Activated naive CD8-positive, alpha-beta T cell treated with anti-CD3 and anti-CD28 coated beads, Interleukin-2, amount 50 U/mL, for 24 hours (primary cell): Measurements from ENCODE around the gene SORCS1.

ENCODE experiments used
- ATAC-seq: fragments of 150-1000 bp; cut with Tn5 transposase; one replicate; pipeline ENCODE4 v1.10.0; 2021
- DNase-seq: peaks from one replicate; pipeline ENCODE4 v3.0.0; 2021
- H3K27ac Mint-ChIP-seq: one replicate; pipeline ENCODE4 v1.8.0; 2021; ENCODE audit warnings: mild to moderate bottlenecking, mixed read lengths
- H3K27me3 Mint-ChIP-seq: one replicate; pipeline ENCODE4 v1.8.0; 2021; ENCODE audit warnings: mixed read lengths
- H3K36me3 Mint-ChIP-seq: one replicate; pipeline ENCODE4 v1.8.0; 2021; ENCODE audit warnings: low read depth, mixed read lengths
- H3K4me1 Mint-ChIP-seq: one replicate; pipeline ENCODE4 v1.8.0; 2021; ENCODE audit warnings: mixed read lengths
- H3K4me3 Mint-ChIP-seq: one replicate; pipeline ENCODE4 v1.8.0; 2021; ENCODE audit warnings: mild to moderate bottlenecking, moderate library complexity, mixed read lengths
- H3K9me3 Mint-ChIP-seq: one replicate; pipeline ENCODE4 v1.8.0; 2021; ENCODE audit warnings: mixed read lengths

The SORCS1 gene

DNA sequence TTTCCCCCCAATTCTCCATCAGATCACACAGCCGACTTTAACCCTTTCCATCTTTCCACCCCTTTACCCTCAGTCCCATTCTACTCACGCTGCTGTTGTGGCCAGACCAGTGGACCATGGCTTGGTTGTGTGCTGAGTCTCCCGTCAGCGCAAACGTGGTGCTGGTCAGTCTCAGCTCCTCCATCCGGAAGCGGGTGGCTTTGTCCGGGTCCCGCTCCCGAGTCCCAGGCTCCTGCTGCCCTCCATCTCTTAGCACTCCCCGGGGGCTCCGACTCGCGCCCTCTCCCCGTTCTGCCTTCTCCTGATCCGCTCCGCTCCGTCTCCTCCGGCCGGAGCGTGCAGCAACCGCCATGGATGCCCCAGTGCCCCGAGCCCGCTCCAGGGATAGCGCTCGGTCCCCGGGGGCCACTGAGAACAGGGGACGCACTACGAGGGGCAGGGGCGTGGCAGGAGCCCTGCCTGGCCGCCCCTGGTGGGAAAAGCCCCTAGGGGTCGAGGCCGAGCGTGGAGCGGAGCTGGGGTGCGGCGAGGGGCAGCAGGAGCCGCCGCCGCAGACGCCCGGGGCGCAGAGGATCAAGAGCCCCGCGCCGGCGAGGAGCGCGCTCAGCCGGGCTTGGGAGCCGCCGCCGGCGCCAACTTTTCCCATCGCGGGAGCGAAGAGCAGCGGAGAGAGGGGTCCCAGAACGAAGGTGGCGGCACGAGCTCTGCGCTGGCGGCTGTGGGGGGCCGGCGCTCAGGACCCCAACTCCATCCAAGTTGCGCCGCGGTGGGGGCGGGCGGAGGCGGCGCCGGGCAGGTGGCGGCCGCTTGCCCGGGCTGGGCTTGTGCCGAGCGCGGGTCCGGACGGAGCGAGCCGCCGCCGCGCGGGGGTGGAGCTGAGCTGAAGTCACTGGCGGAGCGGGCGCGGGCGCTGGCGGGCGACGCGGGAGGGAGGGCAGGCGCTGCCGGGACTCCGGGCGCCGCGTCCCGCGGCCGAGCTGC is at the start of gene SORCS1:
TSS of gene SORCS1 (minus strand) at position 826 of the 981 bp plus-strand sequence.
- H3K27me3 Mint-ChIP-seq: peaks cover 34% of the 10 kb centered on the region
- DNase-seq (no peak), ATAC-seq (no peak)

DNA sequence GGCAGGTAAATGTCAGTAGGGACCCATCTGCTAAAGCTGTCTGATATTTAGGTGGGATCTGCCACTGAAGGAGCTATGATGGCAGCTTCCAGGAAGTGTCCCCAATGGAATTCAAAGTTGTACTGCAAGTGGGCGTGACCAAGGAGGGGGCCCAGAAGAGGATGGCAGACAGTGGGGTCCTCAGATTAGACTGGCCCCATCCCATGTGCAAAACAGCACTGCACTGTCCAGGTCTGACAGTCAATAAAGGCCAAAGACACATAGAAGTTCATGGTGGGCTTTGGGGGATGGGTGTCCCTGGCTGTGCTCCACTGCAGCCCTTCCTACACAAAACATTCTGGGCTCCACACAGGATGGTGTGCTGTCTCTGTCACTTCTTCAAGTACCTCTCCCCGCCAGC is 49.8 kb upstream of the SORCS1 start:
- DNase-seq (no peak), ATAC-seq (no peak)
- H3K27ac Mint-ChIP-seq: no peak overlapping the region
- no peaks in the 10 kb centered on the region for H3K36me3 Mint-ChIP-seq
- no peaks in the 10 kb centered on the region for H3K4me1 Mint-ChIP-seq
- peaks cover 12% of the 10 kb centered on the region for H3K9me3 Mint-ChIP-seq
- no peak overlapping the region for H3K4me3 Mint-ChIP-seq
- no peaks in the 10 kb centered on the region for H3K27me3 Mint-ChIP-seq

More for the DNA sequence above, at the start of gene SORCS1:
- peaks cover 6% of the 10 kb centered on the region for H3K9me3 Mint-ChIP-seq
- H3K4me1 Mint-ChIP-seq: peaks cover 2% of the 10 kb centered on the region
- peaks cover 4% of the 10 kb centered on the region for H3K36me3 Mint-ChIP-seq
- no peak within 1 kb of the TSS for H3K27ac Mint-ChIP-seq
- H3K4me3 Mint-ChIP-seq: no peak within 1 kb of the TSS

DNA sequence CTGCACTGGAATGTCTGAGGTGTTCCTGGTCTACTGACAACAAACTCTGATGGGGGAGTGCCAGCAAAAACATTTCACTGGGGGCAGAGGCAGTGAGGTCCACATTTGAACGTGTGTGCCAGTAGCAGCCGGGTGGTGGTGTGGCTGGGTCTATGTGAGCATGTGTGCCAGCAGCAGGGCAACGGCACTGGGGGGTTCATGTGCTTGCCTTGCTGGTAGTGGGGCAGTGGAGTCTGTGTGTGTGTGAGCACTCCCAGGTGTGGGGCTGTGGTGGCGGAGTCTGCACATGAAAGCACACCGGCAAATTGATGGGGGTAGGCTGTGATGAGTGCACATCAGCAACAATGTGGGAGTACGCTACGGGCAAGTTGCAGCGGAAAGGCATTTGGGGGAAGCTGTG is 49.4 kb upstream of the SORCS1 start:
- no peak overlapping the region for H3K27ac Mint-ChIP-seq
- no peaks in the 10 kb centered on the region for H3K4me1 Mint-ChIP-seq
- DNase-seq (no peak), ATAC-seq (no peak)
- no peaks in the 10 kb centered on the region for H3K36me3 Mint-ChIP-seq
- H3K9me3 Mint-ChIP-seq: peaks cover 12% of the 10 kb centered on the region
- H3K4me3 Mint-ChIP-seq: no peak overlapping the region
- H3K27me3 Mint-ChIP-seq: no peaks in the 10 kb centered on the region

DNA sequence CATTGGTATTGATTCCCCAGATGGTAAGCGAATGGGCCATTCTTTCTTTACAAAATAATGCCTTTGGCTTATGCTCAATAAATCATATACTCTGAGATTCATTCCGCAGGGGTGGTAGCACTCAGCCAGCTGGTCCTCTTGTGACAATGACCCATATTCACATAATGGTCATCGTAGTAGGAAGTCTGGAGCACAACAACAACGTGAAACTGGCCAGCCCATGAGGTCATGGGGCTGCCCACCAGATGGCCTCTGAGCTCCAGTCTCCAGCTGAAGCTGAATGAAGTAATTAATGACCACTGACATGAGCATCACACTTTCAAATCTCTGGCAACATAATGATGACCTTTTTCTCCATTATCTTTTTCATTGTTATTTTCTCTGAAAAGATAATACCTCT is 42.3 kb upstream of the SORCS1 start:
- ATAC-seq (no peak), DNase-seq (no peak)
- Mint-ChIP-seq H3K9me3 (peaks cover 11% of the 10 kb centered on the region), H3K4me1 (no peaks in the 10 kb centered on the region), H3K27me3 (no peaks in the 10 kb centered on the region), H3K4me3 (no peak overlapping the region), H3K27ac (no peak overlapping the region), H3K36me3 (no peaks in the 10 kb centered on the region)

DNA sequence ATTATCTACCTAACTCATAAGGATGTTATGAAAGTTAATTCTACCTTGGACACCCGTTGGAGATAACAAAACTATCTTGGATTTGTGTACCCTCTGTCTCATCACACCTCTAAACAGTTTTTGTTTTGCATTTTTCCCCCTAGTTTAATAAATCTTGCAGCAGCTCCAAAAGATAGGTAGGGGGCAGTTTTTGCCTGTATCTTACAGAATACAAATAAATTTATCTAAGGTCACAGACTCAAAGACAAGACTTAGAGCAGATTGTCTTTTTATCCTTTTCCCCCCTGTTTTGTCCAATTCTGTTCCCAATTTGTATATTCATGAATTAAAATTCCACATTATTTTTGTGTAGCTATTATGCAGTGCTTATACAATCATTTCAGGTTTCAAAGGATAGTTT is 5.0 kb upstream of the SORCS1 start:
- peaks cover 4% of the 10 kb centered on the region for H3K36me3 Mint-ChIP-seq
- H3K27ac Mint-ChIP-seq: no peak overlapping the region
- H3K4me1 Mint-ChIP-seq: peaks cover 2% of the 10 kb centered on the region
- H3K9me3 Mint-ChIP-seq: peaks cover 6% of the 10 kb centered on the region
- H3K27me3 Mint-ChIP-seq: peaks cover 21% of the 10 kb centered on the region
- no peak overlapping the region for H3K4me3 Mint-ChIP-seq
- DNase-seq (no peak), ATAC-seq (no peak)

DNA sequence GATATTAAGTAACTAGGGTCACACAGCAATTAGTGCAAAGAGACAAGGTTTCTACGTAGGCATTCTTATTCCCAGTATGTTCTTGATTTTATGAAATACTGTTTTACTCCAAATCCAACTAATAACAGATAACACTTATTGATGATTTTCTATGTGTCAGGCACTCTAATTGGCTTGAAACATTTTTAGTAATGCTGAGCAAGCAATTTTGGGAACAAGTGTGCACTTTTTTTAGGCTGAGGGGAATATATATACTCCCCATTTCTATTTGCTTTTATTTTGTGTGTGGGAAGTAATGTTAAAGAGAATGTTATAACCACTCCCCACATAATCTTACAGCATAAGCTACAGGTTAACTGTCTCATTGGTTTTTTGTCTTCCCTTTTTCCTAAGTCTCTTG is 4.2 kb upstream of the SORCS1 start:
- Mint-ChIP-seq H3K27me3 (peaks cover 25% of the 10 kb centered on the region), H3K4me1 (peaks cover 2% of the 10 kb centered on the region), H3K9me3 (peaks cover 6% of the 10 kb centered on the region), H3K27ac (no peak overlapping the region), H3K4me3 (no peak overlapping the region), H3K36me3 (peaks cover 4% of the 10 kb centered on the region)
- DNase-seq (no peak), ATAC-seq (no peak)

DNA sequence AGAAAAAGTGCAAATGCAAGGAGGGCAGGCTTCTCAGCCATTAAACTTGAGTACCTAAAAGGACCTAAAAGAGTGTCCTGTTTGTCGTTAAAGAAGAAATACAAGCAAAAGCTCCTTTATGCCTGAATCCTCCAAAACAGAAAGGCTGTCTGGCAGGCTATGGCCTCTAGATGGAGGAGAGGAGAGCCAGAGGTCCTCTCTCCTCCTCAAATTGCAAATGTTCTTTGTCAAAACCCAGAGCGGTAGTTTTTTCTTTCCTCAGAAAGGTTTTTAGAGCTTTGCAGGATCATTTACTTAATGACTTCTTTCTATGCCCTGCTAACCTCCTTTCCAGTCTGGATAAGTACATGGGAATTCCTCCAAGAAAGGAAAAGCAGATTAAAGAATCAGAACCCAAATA is 1.9 kb upstream of the SORCS1 start:
- Mint-ChIP-seq H3K4me3 (no peak overlapping the region), H3K27ac (no peak overlapping the region), H3K4me1 (peaks cover 2% of the 10 kb centered on the region), H3K9me3 (peaks cover 6% of the 10 kb centered on the region), H3K27me3 (peaks cover 34% of the 10 kb centered on the region), H3K36me3 (peaks cover 4% of the 10 kb centered on the region)
- DNase-seq: no peak
- ATAC-seq: no peak

DNA sequence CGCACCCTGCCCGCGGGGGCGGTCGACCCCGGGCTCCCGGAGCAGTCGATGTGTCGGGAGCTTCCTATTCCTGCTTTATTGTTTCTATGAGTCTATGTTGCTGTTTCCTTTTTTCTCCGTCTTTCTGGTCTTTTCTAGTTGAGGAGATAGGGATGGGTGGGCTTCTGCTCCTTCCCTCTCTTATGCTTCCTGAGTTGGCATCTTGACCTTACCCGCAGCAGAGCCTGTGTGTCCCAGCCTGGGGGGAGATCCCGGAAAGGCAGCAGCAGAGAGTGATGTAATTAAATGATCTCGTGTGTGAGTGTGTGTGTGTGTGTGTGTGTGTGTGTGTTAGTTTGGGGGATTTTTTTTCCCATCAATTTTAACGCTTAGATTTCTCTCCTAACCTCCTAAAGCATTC is 486 bp upstream of the SORCS1 start:
- peaks cover 34% of the 10 kb centered on the region for H3K27me3 Mint-ChIP-seq
- DNase-seq (no peak), ATAC-seq (no peak)
- no peak overlapping the region for H3K4me3 Mint-ChIP-seq
- H3K27ac Mint-ChIP-seq: no peak overlapping the region
- peaks cover 4% of the 10 kb centered on the region for H3K36me3 Mint-ChIP-seq
- peaks cover 2% of the 10 kb centered on the region for H3K4me1 Mint-ChIP-seq
- H3K9me3 Mint-ChIP-seq: peaks cover 6% of the 10 kb centered on the region

DNA sequence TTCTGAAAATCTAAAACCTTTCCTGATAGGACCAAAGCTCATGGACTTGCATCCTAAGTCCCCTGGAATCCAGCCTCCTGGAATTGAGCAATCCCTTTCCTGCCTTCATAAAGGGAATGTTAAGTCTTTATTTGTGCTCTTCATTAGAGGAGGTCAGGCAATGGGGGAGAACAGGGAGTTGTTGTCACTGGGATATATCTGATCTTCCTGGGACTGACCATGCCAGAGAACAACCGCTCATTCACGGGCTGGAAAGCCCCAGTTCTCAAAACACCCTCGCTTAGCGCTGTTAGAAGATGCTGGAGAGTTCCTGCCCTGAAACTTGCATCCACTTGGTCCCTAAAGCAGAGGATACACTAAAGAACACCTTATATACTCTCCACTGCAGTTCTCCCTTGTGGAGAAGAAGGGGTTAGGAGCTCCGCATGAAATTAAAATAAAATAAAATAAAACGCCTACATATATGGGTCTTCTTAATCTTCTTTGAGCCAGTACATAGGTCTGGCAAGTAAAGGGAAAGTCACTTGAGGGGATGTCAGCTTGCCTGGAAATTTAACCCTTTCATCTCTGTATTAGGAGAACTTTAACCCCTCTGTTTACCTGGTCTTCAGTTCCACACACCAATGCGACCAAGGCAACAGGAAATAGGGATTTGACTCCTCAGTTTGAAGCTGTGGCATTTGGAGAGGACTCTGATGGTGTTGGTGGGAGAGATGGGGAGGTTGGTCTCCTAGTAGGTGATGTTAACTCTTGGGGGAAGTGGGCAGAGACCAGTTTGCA is 1.2 kb downstream of the SORCS1 start:
- H3K9me3 Mint-ChIP-seq: peaks cover 6% of the 10 kb centered on the region
- DNase-seq: no peak
- H3K36me3 Mint-ChIP-seq: peaks cover 4% of the 10 kb centered on the region
- no peak overlapping the region for H3K27ac Mint-ChIP-seq
- H3K4me1 Mint-ChIP-seq: peaks cover 2% of the 10 kb centered on the region
- ATAC-seq: no peak
- H3K27me3 Mint-ChIP-seq: peaks cover 34% of the 10 kb centered on the region
- H3K4me3 Mint-ChIP-seq: no peak overlapping the region

DNA sequence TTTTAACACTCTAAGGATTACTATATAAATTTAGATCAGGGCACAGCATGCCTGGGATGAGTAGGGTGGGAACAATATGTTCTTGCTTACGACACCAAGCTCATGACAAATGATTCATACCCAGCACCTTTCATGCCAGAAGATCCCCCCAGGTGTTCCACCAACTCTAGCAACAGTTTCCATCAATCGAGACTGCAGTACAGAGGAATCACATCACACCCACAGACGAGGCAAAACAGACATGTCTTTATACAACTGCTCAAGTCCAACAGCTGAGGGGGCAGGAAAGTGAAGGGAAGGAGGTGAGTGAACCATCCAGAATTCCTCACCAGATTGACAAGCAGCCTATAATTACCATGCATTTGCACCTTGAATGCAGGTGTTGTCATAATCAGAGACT is 3.6 kb downstream of the SORCS1 start:
- H3K27me3 Mint-ChIP-seq: peaks cover 23% of the 10 kb centered on the region
- DNase-seq: no peak
- H3K4me3 Mint-ChIP-seq: no peak overlapping the region

DNA sequence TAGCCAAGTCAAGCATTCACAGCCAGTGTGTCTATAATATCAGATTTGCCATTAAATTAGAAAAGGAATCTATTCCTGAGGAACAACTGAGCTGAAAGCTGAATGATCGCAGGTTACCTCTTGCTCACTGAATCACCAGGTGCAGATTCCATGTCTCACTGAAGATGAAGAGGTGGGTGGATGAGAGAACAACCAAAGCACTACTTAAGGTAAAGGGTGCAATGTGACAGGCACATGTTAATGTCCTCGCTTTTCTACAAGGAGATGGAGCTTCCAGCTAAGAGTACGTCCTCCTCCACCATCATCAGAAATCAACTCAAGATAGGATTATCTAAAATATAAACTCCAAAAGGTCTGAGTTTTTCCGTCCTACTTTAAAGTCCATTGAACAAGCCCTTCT is 4.6 kb downstream of the SORCS1 start:
- H3K4me1 Mint-ChIP-seq: peaks cover under 1% of the 10 kb centered on the region
- no peak overlapping the region for H3K27ac Mint-ChIP-seq
- DNase-seq (no peak), ATAC-seq (no peak)
- H3K36me3 Mint-ChIP-seq: peaks cover under 1% of the 10 kb centered on the region
- peaks cover under 1% of the 10 kb centered on the region for H3K9me3 Mint-ChIP-seq
- H3K4me3 Mint-ChIP-seq: no peak overlapping the region
- peaks cover 14% of the 10 kb centered on the region for H3K27me3 Mint-ChIP-seq

More for the DNA sequence above, 3.6 kb downstream of the SORCS1 start:
- no peak for ATAC-seq
- Mint-ChIP-seq H3K36me3 (peaks cover 4% of the 10 kb centered on the region), H3K9me3 (peaks cover 6% of the 10 kb centered on the region), H3K27ac (no peak overlapping the region), H3K4me1 (peaks cover 2% of the 10 kb centered on the region)

DNA sequence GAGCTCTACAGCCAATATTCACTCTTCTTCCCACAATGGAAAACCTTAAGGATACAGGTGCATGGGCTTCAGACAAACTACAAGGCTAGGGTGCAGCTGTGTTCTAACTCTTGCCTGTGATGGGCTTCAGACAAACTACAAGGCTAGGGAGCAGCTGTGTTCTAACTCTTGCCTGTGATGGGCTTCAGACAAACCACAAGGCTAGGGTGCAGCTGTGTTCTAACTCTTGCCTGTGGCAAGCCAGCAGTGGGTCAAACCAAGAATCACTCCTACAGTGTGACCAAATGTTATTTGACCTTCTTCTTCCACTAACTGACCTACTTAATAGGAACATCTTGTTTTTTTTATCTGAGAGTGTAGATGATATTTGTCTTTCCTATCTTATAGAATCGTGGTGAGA is 7.4 kb downstream of the SORCS1 start:
- Mint-ChIP-seq H3K4me1 (no peaks in the 10 kb centered on the region), H3K9me3 (peaks cover 11% of the 10 kb centered on the region), H3K36me3 (no peaks in the 10 kb centered on the region), H3K27me3 (no peaks in the 10 kb centered on the region), H3K4me3 (no peak overlapping the region), H3K27ac (no peak overlapping the region)
- ATAC-seq (no peak), DNase-seq (no peak)

DNA sequence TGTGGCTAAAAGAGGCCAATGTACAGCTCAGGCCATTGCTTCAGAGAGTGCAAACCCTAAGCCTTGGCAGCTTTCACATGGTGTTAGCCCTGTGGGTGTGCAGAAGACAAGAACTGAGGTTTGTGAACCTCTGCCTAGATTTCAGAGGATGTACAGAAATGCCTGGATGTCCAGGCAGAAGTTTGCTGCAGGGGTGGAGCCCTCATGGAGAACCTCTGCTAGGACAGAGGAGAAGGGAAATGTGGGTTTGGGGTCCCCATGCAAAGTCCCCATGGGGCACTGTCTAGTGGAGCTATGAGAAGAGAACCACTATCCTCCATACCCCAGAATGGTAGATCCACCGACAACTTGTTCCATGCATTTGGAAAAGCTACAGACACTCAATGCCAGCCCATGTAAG is 12.4 kb downstream of the SORCS1 start:
- DNase-seq: no peak
- H3K9me3 Mint-ChIP-seq: peaks cover 32% of the 10 kb centered on the region
- H3K4me1 Mint-ChIP-seq: no peaks in the 10 kb centered on the region
- no peaks in the 10 kb centered on the region for H3K36me3 Mint-ChIP-seq
- no peaks in the 10 kb centered on the region for H3K27me3 Mint-ChIP-seq
- H3K27ac Mint-ChIP-seq: no peak overlapping the region
- no peak for ATAC-seq
- no peak overlapping the region for H3K4me3 Mint-ChIP-seq

DNA sequence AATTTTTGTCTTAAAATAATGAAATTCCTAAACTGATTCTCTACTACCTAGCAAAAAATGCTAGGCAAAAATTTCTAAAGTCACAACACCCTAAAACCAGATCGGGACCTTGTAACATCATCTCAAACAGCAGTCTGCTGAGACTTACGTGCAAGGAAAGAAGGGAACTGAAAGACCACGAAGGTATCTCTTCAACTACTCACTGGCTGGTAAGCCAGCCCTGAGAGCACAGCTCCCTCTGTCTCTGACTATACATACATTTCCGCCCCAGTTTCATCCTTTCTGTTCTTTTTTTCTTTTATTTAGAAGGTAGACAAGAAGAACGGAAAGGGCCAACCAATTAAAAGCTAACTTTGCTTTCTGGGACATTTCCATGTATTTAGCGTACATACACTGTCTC is 15.6 kb downstream of the SORCS1 start:
- H3K4me3 Mint-ChIP-seq: no peak overlapping the region
- H3K27me3 Mint-ChIP-seq: no peaks in the 10 kb centered on the region
- H3K27ac Mint-ChIP-seq: no peak overlapping the region
- DNase-seq (no peak), ATAC-seq (no peak)
- H3K9me3 Mint-ChIP-seq: peaks cover 32% of the 10 kb centered on the region
- H3K4me1 Mint-ChIP-seq: no peaks in the 10 kb centered on the region
- no peaks in the 10 kb centered on the region for H3K36me3 Mint-ChIP-seq

DNA sequence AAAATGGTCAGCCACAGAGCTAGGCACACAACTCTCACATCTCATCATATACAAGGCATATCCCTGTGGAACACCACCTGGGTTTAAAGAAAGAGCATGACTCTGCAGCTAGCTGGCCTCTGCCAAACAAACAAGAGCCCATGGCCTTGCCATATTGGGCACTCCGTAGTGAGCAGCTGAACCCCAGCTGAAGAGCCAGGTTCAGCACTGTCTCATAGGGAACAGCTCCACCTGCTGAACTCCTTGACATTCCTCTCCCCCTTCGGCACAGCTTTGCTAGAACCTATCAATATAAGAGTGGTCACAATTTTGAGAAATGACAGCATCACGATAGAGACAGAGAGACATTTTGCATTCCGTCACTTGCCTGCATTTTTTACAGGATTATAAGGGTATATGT is 20.0 kb downstream of the SORCS1 start:
- no peak for ATAC-seq

More for the DNA sequence above, 20.0 kb downstream of the SORCS1 start:
- Mint-ChIP-seq H3K4me3 (no peak overlapping the region), H3K36me3 (no peaks in the 10 kb centered on the region), H3K9me3 (peaks cover 4% of the 10 kb centered on the region), H3K27ac (no peak overlapping the region), H3K4me1 (no peaks in the 10 kb centered on the region), H3K27me3 (no peaks in the 10 kb centered on the region)
- no peak for DNase-seq
